Activated T-cell treated with anti-CD3 and anti-CD28 coated beads for 48 hours (primary cell): Measurements from ENCODE around the gene HOXB5.

Experiments used
- DNase-seq: peaks from one replicate; pipeline ENCODE4 v3.0.0-alpha.2; 2020; ENCODE audit warnings: low read depth

The HOXB5 gene

DNA sequence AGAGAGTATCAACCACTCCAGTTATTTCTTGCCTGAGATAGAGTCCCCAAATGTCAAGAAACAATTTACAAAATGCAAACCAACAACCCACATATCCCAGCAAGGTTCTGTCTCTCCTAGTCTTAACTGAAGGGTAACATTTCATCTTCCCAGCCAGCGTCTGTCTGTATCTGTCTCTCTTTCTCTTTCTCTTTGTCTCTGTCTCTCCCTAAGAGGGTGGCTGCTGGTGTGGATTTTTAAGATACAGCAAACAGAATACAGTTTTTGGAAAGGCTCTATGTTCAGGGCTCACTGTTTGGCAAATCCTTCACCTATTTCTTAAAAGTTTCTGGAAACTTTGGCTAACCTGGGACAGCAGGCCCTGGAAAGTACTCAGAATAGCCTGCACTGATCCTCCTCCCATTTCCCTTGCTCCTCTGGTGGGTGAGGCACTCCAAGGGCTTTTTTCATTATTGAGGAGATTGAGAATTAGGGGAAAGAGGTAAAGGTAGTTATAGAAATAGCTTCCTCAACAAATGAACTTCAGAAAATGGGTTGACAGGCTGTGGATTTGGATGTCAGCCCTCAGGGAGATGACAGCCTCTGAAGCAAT, 21.7 kb downstream of the HOXB5 start:
- DNase-seq: no peak

DNA sequence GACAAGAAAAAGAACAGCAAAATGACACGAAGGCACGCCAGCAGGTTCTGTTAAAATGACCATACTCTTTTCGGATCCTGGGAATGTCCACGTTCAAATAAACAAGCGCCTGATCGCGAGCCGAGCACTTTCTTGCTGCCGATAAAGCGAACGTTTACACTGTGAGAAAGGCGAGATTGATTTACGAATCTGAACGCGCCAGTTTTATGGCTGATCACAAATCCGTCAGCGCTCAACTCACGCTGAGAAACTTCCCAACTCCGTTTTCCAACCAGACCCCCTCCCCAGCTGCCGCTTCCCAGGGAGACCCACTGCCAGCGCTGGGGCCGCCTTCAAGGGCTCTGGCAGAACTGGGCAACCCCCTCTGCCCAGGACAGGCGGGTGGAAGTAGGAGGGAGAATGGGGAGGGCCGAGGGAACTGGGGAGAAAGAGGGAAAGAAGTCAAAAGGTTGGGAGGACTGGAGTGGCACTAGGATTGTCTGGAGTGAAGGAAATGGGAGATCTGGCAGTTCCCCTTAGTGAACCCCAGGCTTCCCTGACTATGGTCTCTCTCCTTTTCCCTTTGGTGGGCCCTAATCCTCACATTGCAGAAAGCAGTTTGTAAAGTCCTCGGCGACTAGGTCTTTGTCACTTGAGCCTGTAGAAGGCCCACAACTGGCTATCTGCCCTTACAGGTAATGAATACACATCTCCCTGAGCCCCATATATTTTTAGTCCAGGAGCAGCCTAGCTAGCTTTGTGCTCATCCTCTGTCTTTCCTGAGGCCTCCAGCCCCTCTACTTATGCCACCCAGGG, 22.4 kb downstream of the HOXB5 start:
- DNase-seq: no peak

DNA sequence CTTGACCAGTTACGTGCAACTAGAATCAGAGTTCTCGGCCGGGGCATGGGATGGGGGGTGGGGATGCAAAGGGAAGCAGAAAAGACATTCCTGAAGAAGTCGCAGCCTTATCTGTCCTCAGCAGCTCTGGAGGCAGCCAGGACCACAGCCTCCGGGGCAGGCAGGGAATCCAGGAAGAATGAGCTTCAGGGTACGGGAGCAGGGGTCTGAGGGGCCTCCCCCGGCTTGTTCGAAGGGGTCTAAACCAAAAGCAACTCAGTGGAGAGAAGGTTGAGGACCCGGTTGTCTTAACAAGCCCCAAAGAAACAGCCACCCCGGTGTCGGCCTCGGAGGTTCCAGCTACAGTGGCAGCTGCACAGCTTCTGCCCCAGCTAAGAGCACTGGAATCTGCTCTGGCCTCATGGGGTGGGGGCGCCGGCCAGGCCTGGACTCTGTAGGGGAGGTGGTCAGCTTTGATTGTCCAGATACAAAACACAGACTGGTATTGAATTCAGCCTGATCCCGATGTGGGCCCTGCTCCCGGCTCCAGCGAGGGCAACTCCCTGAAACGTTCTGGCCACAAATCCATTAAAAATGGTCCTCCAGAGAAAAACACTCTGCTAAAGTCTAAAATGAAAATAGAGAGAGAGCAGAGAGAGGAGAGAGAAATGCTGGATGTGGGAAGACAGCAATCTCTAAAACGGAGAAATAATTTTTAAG, 23.1 kb downstream of the HOXB5 start:
- no peak for DNase-seq

DNA sequence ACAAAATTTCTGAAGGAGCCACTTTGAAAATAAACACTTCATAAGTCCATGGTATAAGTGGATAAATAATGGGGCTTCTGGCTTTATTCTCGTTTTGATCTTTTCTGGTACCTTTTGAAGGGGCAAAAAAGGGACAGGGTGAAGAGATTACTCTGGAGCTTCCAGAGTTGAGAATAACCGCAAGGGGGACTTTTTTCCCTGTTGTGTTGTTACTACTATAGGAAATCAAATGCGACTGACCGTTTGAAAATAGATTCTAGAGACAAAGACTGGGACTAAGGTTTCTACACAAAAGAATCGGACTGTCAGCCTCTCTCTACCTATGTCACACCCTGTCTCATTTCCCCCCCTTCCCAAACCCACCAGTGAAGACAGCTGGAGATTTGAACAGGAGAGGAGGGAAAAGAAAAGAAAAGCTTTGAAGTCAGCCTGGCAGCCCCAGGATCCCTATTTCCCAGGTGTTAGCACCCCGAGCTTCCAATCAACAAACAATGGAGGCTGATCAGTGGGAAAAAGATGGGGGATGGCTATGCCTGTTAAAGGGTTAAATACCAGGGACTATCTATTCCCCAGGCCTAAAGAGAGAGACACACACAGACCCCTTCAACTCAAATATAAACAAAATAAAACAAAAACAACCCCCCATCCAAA, 23.8 kb downstream of the HOXB5 start:
- DNase-seq: no peak

DNA sequence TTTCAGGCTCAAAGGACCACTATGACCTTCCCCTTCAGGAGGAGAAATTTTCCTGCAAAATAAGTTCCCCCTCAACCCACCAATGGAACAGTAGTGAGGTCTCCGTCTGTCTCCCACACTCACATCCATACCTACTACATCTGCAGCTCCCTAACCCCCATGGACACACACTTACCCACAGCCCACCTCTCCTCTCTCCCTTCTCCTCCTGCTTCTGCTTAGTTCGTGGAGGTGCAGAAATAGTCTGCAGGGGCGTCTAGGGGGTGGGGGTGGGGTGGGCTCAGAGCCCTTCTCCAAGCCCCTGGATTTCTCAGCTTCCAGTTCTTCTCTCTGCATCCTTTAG, 24.4 kb downstream of the HOXB5 start:
- DNase-seq: no peak

DNA sequence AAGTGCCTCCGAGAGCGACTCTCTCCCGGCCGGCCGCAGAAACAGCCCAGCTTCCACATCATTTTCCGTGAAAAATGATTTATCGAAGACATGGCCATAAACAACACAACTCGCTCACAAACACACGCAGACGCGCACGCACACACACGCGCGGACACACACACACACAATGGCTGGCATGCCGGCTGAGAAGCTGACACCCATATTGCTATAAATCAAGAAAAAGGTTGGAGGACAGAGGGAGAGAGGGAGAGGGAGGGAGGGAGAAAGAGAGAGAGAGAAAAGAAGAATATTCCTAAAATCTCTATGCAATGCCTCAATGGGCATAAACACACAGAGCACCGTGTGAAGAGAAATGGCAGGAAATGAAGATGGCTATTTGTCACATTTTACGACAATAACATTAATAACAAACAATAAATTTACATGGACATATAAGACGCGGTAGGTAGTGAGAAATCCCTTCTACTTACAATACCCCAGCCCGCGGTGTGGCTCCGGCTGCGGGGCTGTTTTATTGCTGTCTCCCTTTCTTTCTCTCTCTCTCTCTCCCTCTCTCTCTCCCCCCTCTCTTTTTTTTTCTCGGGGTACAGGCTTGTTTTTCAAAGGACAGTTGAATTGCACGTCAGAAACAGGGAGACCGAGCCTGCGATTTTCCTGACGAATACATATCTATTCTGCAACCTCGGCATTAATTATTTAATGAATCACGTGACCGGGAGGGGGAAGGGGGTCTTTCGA, 24.9 kb downstream of the HOXB5 start:
- DNase-seq: no peak

DNA sequence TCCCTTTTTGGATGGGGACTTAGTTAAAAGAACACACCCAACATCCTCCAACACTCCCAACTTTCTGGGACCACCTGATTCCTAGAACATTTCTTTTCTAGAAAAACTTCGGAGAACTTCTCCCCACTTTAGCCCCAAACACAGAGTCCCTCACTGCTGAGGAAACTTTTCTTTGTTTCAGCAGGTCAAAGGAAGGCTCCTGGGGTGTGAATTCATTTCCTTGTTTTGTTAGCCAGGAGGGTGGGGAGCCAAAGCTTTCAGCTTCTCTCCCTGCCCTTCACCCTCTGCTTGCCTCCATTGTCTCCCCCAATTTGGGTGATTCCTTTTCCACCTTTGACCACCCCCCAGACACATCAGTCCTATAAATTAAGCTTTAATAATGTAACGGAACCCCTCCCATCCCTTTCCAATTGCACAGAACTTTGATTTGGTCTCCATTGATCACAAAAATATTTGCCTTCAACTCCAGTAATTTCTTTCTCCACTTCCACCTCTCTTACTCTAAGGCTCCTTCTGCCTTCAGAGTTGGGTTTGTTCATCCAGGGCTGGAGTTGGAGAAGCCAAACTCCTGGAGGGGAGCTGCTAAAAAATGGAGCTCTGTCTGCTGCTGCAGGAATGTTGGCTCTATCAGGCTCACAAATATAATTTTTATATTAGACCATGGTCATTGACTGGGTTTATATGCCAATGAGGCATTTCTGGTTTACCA, 25.8 kb downstream of the HOXB5 start:
- no peak for DNase-seq

DNA sequence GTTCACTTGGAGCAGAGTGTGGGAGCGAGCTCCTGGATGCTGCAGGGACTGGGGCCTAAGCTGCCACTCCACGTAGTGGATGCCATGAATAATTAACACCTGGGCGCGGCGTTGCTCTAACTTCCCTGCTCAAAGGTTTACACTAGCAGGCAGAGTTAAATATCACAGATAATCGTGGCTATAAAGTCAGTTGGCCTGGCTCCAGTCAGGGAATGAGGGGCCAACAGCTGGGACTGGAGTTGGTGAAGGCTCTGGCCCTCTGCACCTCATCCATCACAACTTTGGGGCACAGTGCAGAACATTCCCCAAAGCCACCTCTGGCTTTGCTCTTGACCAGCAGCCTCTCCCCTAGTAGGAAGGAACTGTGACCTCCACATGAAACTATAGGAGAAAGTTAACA, 26.4 kb downstream of the HOXB5 start:
- no peak for DNase-seq

DNA sequence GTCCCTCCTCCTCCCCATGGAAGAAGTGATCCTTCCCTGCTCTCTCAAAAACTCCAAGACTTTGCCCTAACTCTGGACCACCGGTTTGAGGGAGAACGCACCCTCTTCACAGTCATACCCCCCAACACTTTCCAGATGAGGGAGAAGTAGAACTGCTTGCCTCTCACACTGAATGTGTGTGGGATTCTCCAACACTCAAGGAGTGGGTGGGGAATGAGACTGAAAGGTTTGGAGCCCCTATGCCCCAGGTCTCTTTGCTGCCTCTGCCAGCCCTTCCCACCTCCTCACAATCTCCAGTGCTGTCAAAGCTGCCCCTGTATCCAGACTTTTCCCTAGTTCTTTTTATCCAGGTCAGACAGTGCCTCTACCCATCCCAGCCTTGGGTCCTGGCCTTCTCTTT, 26.9 kb downstream of the HOXB5 start:
- no peak for DNase-seq

DNA sequence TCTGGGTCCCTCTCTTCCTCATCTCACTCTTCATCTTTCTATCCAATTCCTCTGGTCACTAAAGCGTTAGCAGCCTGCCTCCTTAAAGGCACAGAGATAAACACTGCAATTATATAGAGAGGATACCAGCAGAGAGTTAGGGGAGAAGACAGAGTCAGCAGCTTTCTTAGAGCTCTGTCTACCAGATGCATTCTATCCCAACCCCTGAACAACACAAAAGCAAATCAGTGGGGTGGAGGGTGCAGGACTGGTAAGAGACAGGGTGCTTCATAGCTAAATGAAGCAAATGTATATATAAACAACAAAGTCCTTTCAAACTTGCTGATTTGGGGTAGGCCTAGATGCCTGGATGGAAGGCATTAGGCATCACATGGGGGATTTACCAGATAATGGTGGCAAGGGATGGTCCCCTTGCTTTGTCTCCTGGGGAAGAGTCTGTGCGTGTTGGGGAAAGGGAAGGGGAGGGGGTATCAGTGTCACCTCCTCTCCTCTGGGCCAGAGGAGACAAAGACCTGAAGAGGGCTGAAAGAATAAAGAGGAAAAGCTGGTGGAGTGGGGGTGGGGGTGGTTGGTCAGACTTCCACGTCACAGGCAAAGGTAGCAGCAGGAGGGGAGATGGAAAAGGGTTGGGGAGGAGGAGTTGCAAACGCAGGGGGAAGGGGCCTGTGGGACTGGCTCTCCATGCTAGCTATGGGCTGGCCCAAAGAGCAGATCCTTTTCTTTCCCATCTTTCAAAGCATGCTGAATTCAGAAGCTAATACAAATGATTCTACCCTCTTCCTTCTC, 27.5 kb downstream of the HOXB5 start:
- DNase-seq: no peak

DNA sequence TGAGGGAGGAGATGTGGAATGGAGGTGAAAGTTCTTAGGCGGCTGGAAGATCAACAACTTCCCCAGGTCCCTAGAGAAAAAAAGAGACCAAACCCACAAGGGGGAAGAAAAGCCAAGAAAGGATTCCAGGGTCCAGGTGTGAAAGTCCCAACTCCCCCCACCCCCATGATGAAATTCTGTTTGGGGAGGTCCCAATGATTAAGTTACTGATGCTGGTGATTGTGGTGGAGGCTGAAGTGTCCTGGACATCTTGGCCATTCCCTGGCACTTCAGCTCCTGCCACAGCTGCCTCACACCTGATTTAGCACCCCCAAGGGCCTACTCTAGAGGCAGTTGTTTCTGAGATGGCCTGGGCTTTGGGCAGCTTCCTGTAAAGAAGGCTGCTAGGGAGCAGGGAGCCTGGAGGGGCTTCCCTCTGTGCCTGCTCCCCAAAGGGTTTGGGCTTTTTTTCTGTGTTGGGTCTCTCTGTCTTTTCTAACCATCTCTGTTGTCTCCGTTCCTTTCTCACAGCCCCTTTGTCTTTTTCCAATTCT, 28.5 kb downstream of the HOXB5 start:
- no peak for DNase-seq

DNA sequence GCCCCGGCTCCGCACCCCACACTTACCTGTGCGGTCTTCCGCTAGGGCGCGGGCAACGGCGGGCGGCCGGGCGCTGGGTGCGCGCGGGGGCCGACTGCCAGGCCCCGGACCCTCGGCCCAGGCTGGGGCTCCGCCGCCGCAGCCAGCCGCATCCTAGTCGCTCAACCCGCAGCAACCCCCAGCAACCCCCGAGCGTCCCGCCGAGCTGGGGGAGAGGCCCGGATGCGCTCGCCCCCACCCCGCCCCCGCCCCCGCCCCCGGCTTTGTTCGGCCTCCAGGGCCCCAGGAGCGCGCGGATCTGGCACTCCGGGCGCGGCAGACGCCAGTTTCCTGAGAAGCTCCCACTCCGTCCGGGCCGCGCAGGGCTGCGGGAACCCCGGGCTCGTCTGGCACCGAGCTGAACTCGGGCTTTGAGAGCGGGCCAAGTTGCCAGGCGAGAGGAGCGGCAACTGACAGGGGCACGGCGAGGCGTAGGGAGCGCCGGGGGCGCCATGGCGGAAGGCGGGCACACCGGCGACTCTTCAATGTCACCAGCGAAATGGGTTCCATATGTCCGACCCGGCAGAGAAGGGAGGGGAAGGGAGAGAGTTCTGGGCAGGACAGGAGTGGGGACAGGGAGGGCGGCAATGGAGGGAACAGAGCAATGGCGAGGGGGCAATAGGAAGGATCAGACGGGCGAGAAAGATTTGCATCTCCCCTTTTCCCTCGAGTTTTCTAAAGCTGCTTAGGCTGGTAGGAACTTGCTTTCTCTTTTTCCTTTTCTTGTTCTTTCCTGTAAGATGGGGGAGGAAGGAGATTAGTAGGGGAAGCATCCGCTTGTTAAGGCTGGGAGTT, 29.2 kb downstream of the HOXB5 start:
- DNase-seq: no peak

DNA sequence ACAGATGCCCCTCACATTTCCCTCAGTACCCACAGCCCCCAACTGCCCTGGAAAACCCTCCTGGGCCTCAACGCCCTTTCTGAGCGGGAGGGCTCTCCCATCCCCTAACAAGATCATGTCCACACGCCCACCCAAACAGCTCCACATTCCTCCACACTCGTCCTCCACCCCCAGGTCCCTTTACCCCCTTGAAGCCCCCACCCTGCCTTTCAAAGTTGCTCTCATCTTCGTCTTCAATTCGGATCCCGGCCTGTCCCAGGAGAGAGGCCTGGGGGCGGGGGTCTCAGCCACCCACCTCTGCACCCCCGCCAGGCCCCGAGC, 29.8 kb downstream of the HOXB5 start:
- no peak for DNase-seq

DNA sequence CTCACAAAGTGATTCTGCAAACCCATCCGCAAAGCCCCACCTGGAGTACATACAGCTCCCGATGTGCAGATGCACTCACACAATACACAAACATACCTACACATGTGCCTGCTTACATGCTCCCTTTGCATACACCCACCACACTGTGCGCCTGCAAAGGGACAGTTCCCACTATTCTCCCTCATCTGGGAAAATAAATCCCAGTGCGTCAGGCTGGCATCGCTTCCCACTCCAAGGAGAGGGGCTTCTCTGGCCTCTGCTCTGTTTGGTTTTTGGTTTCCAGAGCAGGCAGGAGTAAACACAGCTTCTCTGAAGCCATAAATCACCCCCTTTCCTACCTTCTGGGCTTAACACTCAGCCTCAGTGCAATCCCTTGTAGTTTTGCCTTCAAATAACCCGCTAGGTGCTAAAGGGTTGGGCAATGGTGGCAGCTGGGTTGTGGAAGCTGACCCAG, 30.2 kb downstream of the HOXB5 start:
- no peak for DNase-seq

DNA sequence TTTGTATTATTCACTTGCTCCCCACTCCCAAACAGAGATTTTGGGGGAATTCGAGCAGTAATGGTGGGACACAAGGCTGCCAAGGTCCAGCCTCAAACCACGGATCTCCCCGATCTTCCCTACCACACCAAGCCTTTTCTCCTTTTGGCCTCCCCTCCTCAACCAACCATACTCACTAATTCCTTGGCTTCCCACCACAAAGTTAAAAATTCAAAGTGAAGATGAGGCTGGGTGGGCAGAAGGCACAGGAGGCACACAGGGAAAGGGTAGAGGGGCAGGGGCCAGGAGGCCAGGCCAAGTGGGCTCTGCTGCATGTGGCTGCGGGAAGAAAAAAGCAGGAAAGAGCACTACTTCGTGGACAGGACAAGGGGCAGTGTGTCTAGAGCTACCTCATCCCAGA, 30.6 kb downstream of the HOXB5 start:
- DNase-seq: no peak

DNA sequence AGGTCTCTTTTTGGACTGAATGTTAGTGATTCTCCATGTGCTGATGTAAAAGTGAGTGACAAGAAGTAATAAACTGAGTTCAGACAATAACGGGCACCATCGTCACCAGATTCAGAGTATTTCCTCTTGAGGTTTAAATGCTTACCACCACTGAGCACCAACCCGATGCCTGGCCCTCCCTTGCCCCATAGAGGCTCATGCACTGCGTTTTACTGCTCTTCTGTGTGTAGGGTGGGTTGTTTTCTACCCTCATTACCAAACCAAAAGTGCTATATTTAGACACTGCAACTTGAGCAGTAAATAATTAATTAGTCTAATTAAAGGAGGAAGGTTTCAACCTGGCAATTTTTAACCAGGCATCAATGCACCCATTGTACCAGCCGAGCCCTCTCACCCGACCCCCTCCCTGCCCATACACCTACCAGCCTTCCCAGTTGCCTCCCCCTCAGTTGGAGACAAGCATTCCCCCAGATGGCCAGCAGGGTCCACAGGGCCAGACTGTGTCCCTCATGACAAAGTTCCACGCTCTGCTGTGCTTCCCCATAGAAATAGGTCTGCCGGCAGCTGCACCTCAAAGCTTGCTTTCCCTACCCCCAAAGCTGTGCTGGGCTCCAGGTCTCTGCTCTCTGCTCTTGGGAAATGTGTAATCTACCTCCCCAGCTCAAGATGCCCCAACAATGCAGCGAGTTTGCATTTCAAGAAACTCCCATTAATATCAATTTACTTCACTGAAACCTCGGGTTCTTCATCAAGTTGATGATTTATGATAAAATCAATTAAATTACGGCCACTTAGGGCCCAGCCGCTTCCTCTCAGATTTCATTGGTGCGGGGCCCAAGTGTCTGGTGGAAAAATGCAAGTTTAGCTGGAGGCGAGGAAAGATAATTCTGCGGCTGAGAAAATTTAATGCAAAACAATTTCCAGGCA, 31.4 kb downstream of the HOXB5 start:
- DNase-seq: no peak

DNA sequence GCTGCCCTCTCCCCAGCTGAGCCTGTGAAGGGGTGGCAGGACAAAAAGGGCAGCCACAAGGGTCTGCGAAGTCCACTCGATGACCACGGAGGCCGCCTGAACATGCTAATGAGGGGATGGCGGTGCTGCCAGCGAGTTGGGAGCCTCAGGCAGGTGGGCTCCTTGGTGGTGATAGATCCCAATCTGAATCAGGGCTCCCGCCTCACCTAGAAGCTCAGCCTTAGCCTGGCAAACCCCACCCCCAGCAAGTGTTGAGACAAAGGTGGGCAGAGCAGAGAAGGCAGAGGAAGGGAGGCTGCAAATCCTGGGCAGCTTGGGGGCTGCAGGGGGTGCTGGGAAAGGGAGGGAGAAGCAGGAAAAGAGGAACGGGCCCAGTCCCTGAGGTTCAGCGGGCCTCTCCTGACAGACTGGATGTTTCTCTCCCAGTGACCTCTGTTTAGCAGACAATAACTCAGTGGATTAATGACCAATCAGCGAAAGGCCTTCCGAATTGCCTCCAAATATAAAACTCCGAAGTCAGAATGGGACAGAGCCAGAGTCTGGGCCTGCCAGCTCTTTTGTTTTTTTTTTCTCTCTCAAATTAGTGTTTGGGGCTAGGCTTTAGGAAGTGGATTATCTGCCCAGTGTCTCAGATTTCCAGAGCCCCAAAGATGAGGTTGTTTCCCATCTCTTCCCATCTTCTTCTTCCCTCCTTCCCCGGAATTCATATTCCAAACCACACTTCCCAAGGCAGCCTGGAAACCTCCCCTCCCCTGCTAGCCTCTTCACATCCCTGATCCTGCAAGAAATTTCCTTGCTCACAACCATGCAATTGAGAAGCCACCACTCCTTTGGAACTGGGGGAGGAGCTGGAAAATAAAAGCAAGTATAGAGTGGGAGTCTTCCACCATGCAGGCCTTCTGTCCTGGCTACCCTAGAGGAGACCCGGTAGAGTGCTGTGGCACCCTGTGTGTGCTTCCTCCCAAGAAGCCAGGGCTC, 33.5 kb downstream of the HOXB5 start:
- DNase-seq: no peak
